GM12874 (cell line): ENCODE data around the gene FAM25A.

Experiments used
- TF ChIP-seq, protein P1 (sequence below): IDR thresholded peaks from 2 replicates; pipeline ENCODE4 v1.5.1; 2011; ENCODE audit warnings: low read depth, mild to moderate bottlenecking, control low read depth, low read length, moderate library complexity; ENCODE audit not compliant: insufficient read depth

FAM25A gene

DNA sequence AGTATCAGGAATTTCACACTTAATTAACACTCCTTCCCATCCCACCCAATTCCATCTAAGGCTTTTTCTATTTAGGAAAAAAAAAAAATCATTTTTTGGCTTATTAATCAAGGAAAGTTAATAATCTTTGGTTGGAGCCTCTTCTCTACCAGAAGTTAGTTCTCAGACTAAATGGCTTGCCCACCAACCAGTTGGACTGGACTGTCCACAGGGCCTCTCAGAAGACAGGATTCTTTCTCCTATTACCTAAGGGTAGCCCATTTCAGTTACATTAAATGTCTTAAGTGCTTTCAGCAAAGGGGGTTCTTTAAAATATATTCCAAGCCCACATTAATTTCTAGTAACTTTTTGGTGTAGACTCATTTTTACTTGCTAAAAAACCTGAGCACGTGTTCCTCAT is 39.3 kb downstream of the FAM25A start:
- TF ChIP-seq, protein P1, sequence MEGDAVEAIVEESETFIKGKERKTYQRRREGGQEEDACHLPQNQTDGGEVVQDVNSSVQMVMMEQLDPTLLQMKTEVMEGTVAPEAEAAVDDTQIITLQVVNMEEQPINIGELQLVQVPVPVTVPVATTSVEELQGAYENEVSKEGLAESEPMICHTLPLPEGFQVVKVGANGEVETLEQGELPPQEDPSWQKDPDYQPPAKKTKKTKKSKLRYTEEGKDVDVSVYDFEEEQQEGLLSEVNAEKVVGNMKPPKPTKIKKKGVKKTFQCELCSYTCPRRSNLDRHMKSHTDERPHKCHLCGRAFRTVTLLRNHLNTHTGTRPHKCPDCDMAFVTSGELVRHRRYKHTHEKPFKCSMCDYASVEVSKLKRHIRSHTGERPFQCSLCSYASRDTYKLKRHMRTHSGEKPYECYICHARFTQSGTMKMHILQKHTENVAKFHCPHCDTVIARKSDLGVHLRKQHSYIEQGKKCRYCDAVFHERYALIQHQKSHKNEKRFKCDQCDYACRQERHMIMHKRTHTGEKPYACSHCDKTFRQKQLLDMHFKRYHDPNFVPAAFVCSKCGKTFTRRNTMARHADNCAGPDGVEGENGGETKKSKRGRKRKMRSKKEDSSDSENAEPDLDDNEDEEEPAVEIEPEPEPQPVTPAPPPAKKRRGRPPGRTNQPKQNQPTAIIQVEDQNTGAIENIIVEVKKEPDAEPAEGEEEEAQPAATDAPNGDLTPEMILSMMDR = no peak

DNA sequence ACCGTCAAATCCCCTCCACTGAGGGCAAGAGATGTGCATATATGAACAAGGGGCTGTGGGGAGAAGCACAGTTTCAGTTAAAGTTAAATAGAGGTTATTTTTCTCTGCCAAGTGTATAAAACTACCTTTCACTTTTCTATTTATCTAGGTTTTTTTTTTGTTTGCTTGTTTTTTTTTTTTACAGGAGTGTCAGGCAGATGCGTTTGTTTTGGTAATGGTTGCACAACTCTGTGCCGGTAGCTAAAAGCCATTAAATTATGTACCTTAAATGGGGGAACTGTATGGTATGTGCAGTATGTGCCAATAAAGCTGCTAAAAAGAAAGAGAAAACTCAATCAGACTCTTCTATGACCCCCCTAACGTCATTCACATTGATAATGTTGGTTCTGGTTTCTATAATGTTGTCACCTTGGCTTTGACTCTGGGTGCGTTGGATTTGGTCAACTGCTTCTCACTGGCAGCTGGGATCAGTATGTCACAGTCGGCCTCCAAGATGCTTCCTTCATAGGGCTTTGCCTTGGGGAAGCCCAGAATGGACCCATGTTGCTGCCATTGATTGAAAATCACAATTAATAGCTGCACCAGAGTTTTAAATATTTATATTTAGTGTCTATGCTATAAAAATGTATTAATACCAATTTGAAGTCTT is 40.3 kb downstream of the FAM25A start:
- TF ChIP-seq, protein P1 = no peak

DNA sequence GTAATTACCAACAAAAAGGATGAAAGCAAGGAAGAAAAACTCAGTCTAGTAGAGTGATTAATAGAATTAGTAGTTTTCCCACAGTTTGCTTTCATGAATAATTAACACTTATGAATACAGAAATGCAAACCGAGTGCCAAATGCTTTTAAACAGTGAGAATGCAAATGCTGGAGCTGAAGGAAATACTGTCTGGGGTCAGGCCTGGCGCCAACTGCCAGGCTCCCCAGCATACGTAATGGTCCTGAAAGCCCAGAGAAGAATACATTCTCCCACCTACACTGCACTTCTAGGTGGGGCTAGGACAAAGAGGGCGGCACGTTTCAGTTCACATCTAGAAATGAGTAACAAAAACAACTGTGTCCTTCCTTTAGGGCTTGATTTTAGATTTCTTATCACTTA is 44.6 kb downstream of the FAM25A start:
- TF ChIP-seq, protein P1 = no peak

DNA sequence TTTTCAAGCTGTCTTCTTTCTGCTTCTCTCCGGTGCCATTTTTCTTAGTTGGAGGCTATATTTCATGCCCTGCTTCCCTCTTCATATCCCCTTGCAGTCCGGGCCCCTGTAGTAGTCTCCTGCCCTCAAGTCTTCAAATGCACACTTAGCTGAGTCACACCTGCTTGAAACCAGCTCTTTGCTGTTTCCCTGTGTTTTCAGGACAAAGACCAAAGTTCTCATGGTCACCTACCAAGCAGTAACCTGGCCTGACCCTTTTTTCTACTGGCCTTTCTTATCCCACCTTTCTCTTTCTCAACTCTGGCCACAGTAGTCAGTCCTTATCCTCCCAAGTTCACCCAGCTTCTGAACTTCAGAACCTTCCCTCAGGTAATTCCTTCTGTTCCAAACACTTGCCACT is 46.1 kb downstream of the FAM25A start:
- TF ChIP-seq, protein P1 = no peak

DNA sequence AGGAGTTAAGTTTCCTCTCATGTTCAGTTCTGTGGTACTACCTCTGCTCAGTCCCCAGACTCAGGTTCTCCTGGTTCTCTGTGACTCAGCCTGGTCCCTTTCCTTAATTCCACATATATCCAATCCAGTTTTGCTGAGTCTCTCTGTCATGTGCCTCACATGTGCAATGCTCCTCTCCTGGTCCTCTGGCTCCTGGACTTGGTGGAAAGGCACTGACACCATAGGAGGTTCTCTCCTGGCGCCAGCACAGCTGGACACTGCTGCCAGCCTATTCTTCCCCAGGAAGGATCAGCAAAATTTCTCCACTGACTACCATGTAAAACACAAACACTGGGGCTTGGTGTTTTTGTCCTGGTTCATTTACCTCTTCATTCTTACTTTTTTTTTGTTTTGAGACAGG is 46.8 kb downstream of the FAM25A start:
- TF ChIP-seq, protein P1 = no peak

DNA sequence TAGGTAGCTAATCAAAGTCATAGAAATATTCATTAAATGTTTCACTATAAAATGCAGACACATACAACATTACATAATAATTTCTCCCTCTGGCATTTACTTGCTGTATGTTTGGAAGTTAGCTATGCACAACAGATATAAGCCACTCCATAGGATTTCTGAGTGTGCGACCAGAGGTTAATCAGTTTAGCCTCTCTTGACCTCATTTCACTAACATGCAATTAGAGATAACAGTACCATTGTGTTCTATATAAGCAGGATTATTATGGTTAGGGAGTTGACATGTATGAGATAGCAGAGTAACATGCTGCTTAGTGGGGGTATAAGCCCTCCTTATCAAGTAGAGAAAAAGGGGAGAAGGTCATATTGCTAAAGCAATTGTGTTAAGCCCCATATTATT is 48.2 kb downstream of the FAM25A start:
- TF ChIP-seq, protein P1 = no peak

DNA sequence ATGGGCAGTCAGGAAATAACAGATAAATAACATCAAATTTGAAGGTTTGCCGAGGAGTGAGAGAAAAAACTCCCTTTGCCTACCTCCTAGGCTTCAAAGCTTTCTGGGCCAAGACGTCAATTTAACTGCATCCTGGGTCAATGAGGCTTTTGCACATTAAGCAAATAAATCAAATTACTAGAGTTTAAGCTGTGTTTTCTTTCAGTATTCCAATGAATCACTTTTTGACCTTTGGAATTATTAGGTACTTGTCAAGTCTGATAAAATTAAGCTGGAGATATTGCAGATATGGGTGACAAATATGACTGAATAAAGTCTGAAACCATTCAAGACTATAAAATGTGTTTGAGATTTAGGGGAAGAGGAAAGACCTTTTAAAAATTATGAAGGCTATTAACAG is 52.4 kb downstream of the FAM25A start:
- TF ChIP-seq, protein P1 = no peak
